Activated CD4-positive, alpha-beta T cell treated with anti-CD3 and anti-CD28 coated beads, Interleukin-2, amount 50 U/mL, for 1 hour (primary cell): Measurements from ENCODE around the gene DUSP5.

Experiments used
- DNase-seq: peaks from one replicate; pipeline ENCODE4 v3.0.0-alpha.2; 2020

Gene DUSP5

GRCh38 chr10:110483633-110484032 lies 14.1 kb upstream of the DUSP5 start:
- DNase-seq = no peak

DNA sequence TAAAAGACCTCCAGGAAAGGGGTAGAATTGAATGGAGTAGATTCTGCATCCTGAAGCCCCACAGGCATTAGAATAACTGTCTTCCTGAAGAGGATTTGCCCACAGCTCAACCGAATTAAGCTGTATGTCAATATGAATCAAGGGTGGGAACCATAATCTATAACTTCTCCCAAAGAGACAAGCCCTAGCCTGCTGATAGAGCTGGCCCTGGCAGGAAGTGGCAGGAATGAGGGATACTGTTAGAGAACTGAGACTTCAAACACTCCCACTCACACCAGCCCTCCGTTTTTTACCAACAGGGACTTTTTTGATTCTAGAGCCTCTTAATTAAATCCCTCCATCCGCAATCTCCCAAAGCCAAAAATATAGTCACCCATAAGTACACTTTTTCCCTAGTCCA lies 12.2 kb upstream of the DUSP5 start:
- no peak for DNase-seq

- no peak for DNase-seq
Observed at GRCh38 chr10:110486680-110487410, 10.9 kb upstream of the DUSP5 start.

- DNase-seq = no peak
Observed at GRCh38 chr10:110487411-110488331, 10.0 kb upstream of the DUSP5 start.

DNA sequence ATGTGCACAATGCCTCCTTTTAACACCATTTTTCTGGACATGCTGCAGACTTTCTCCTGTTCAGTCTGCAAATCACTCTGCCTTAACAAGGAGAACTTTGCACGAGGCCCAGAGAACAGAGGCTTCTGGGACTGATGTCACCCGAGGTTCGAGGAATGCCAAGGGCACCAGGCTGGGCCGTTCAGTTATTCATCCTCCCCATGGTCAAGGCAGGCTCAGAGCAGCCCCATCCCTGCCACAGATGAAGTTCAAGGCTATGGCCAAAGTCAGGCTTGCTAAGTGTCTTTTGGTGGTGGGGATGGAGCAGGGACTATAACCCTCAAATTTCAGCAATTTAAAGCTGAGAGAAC lies 9.4 kb upstream of the DUSP5 start:
- DNase-seq = no peak

DNA sequence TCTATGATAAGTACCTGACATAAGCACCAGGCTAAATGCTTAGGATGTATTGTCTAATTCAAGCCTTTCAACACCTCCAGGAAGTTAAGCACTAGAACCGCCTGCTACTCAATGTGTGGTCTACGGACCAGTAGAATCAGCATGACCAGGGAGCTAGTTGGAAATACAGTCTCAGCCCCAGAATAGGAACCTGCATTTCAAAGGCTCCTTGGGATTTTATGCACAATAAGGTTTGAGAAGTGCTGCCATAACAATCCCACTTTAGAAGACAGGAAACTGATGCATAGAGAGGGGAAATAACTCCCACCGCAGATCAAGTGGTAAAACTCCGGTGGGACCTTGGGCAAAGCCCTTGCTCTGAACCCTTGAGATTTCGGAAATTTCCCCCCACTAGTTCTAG lies 8.8 kb upstream of the DUSP5 start:
- no peak for DNase-seq

DNA sequence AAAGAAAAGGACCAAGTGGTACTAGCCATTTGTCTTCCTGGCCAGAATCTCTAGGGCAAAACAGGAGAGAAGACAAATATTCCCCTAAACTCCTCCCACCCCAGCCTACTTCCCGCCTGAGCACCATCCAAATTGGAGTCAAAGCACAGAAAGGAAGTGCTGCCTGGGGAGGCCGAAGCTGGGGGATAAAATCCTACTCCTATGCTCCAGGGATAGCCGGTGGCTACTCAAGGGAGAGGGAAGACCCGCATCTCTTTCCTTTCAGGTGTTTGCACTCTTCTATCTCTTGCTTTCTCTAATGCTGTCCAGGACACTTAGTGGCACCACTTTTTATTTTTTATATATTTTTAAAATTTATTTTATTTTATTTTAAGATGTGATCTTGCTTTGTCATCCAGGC lies 7.1 kb upstream of the DUSP5 start:
- DNase-seq = no peak

DNA sequence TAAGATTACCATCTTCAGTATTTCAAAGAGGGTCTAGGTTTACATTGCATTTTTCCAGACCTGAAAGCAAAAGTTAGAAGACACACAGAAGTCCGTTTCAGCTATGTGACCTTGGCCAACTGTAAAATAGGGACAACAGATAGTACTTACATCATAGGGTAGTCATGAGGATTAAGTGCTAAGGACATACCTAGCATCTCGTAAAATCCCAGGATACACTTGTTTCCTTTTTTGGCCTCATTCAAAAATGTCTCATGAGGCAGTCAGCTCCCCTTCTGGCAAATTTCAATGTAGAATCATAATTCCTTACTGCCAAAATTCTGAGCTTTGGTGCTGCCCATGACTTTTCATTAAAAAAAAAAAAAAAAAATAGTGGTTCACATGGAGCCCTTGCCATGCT lies 6.4 kb upstream of the DUSP5 start:
- no peak for DNase-seq

DNA sequence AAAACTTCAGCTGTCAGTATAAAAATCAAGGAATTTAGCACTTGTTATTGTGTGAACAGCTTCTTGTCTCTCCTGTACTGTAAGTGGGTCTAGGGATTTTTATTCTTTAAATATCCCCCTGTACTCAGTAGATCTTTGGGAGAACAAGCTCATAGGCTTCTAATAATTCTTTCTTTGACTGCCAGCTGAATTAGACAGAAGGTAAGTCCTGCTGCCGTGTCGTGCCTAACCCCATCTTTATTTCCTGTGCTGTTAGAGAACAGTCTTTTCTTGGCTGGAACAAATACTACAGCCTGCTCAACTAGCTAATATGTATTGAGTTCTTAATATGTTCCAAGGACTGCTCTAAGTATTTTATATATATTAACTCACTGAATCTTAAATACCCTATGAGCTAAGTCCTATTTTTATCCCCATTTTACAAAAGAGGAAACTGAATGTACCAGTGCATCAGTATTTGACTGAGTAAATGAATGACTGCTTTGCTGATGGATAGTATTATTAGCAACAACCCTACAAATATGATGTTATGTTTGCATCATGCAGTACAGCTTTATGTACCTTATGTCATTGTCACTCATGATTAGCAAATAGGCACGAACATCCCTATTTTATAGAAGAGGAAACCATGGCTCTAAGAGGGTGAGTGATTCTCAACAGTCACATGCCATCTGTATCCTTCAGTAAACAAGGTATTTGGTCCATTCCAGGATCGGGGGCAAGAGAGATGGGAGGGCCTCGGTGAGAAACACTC lies 5.5 kb upstream of the DUSP5 start:
- DNase-seq = no peak

DNA sequence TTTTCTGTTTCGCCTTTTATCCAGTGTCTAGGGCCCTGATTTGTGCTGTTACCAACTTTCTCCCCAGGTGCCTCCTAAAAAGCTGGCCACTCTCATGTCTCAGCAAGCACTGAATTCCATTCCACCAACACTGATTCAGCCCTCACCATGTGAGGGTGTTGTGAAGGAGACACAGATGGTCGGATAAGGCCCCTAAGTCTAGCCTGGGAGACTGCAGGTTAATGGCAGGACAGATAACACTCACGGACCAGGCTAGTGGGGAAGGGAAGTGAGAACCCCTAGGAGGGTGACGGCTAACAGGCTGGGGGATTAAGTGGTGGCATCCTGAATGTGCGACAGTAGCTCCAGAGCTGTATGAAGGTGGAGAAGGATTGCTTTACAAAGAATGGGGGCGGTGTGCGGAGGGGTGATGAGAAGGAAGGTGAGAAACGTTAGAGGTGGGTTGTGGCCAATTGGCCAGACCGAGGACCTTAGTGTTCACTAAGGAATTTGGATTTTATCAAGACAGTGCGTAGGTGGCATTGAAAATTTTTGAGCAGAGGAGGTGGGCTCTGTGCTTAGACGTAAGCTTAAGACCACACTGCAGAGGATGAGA lies 3.8 kb upstream of the DUSP5 start:
- no peak for DNase-seq

DNA sequence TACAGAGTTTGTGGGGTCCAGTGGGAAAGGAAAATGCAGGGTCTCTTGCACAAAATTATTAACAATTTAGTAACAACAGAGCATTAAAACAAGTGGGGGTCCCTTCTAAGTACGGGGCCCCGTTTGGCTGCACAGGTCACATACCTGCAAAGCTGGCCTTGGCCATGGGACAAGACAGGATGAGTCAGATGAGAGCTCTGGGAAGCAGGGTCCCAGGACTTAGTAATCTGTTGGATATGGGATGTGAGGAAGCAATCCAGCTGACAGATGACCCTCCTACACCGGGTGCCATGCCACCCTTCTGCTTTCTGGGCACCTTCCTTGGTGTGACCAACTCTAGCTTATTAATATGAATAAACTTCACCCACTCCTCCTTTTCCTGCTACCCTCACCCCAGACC lies 3.2 kb upstream of the DUSP5 start:
- no peak for DNase-seq

GRCh38 chr10:110495731-110496552 lies 1.8 kb upstream of the DUSP5 start:
- peak; percentile 60 for DNase-seq

DNA sequence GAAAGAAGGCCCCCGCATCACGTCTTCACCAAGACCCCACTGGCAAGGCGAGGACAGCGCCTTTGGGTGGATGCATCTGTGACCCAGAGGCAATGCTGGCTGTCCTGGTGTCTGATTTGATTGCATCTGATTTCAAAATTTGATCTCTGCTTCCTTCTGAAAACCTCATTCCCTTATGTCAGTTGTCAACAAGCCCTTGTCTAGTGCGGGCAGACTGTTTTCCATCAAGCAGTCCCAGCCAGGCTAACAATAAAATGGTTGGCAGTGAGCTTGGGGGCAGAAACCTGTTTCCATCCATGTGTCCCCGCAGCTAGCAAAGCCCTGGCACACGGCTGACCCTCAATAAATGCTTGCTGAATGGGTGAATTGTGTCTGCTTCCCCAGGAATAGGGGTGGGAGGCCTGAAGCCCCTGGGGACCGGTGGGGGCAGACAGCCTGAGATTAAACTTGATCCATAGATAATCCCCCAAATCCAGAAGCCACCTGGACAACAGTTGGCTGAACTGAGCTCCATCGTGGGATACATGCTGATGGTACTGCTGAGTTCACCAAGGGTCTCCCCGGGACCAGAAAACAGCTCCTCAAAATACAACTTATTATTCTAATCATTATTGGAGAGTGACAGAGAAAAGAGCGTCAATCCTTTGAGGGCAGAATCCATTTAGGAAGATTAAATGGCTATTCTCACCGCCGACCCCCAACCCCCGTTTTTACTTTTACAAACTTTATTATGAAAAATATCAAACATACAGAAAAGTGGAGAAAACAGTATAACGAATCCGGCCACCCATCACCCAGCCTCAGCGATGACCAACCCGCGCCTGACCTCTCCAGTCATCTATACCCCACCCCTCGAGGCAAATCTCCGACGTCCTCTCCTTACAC lies 912 bp upstream of the DUSP5 start:
- DNase-seq = no peak

- peak; percentile 58 for DNase-seq
Observed at GRCh38 chr10:110498087-110498981, 627 bp downstream of the DUSP5 start.

GRCh38 chr10:110498982-110499795 lies 1.5 kb downstream of the DUSP5 start:
- peak; percentile 28 for DNase-seq

DNA sequence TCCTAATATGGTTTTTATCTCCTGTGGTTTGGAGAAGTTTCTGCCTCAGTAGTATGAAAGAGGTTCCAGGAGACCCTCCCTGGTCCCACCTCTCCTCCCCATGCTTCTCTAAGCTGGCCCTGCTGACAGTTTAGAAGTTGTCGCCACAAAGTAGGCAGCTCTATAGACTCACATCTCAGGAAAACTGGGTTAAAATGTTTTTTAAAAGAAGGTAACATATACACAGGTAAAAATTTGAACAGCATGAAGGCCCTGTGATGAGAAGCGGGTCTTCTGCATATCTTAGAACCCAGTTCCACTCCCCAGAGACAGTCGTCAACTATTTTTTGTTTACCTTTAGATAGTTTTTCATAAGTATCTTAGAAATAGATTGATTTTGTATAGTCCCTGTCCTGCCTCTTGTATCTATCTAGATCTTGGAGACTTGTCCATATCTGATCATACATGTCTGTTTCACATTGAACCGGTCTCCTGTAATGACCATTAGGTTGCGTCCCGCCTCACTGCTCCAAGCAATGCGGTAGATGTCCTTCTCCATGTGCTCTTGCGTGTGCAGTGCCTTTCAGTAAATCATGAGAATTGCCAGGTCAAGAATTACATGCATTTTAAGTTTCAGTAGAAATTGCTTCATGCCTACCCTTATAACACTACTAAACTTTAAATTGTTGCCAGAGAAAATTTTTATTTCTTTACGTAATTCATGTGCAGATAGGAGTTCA lies 2.2 kb downstream of the DUSP5 start:
- DNase-seq = no peak

- no peak for DNase-seq
Observed at GRCh38 chr10:110500515-110500905, 2.8 kb downstream of the DUSP5 start.

GRCh38 chr10:110501142-110501937 lies 3.6 kb downstream of the DUSP5 start:
- DNase-seq = peak; percentile 40
